ENCODE measurements around the gene MTARC1. TPM values are rescaled to one million over a fixed set of nuclear protein-coding genes. Genes with fewer than 3 reads are reported as not detected.

MTARC1 gene
- total RNA-seq, 1 donor from 2014 or later = 18.0 TPM

DNA sequence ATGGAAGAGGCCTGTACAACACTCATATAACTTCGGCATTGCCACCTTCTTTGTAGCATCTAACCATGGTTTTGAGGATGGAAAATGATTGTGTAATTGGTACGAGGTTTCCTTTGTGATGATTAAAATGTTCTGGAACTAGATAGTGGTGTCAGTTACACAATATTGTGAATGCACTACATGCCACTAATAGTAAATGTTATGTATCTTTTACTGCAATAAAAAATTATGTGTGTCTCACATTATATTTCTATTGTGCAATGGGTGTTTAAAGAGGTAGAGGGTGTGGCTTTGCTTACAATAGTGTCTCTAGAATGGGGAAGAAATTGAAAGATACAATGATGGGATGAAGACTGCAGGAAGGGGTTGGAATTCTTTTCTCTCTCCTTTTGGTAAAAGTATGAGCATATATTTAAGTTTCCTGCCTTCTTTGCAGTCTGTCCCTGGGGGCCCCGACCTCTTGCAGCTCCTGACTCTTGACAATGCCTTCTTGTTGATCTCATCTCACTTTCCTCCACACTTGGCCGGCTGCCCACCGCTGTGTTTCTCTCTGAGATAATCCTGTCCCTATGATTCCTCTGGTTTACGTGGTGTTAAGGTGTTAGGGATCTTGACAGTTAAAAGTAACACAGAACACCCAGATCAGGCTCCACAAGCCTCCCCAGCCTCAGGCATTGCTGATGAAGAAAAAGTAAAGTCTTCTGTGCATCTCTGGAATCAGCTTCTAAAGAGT lies 39.3 kb downstream of the MTARC1 start:
- Mint-ChIP-seq H3K36me3 (no peaks in the 10 kb centered on the region), H3K27ac (peak overlapping the region; percentile 4), H3K9me3 (no peaks in the 10 kb centered on the region), H3K4me1 (ENCODE audit: unreplicated experiment) (peaks cover 7% of the 10 kb centered on the region), H3K4me3 (no peak overlapping the region), H3K27me3 (peaks cover 23% of the 10 kb centered on the region)
- DNase-seq (ENCODE audit: extremely low spot score, unreplicated experiment) = no peak
- TF ChIP-seq CTCF (conservative IDR thresholded peaks at IDR 0.05) = no peak

- H3K4me3 Mint-ChIP-seq = no peak overlapping the region
- no peaks in the 10 kb centered on the region for H3K36me3 Mint-ChIP-seq
- peaks cover 7% of the 10 kb centered on the region for H3K4me1 Mint-ChIP-seq (ENCODE audit: unreplicated experiment)
- no peak for TF ChIP-seq CTCF (conservative IDR thresholded peaks at IDR 0.05)
- H3K27ac Mint-ChIP-seq = peak overlapping the region; percentile 4
- no peaks in the 10 kb centered on the region for H3K9me3 Mint-ChIP-seq
- H3K27me3 Mint-ChIP-seq = peaks cover 21% of the 10 kb centered on the region
- no peak for DNase-seq (ENCODE audit: extremely low spot score, unreplicated experiment)
Measured at GRCh38 chr1:220826729-220827128, 40.0 kb downstream of the MTARC1 start.

DNA sequence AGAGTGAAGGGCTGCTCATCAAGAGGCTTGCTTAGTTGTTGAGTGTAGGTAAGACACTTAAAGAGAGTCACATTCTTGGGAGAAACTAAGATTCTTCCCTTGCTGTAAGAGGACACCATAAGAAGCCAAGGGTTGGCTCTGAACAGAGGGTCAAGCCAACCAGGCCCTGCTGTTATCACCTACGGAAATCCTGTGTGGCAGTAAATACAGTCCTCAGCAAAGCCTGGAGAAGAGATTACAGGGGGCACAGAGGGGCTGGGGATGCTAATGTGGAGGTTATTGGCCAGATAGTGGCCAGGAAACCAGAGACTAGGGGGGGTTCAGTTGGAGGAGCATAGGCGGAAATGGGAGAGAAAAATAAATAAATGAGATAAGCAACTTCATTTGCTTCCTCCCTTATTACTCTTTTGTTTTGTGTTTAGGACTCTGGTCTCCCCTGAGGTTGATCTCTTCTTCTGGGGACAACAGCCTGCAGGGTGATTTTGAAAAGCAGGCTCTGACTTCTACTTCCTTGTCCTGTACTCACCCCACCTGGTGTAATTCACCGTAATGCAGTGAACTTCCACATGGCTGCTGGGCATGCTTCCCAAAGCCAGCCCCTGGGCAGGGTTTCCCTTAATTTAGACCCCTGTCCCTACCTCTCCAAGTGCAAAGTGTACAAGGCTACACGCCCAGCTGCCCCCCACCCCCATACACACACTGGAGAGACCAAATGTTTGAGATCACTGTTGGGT lies 40.9 kb downstream of the MTARC1 start:
- no peak for DNase-seq (ENCODE audit: extremely low spot score, unreplicated experiment)
- no peaks in the 10 kb centered on the region for H3K36me3 Mint-ChIP-seq
- H3K27ac Mint-ChIP-seq = no peak overlapping the region
- H3K4me3 Mint-ChIP-seq = no peak overlapping the region
- H3K9me3 Mint-ChIP-seq = no peaks in the 10 kb centered on the region
- H3K27me3 Mint-ChIP-seq = peaks cover 15% of the 10 kb centered on the region
- peaks cover 7% of the 10 kb centered on the region for H3K4me1 Mint-ChIP-seq (ENCODE audit: unreplicated experiment)
- no peak for TF ChIP-seq CTCF (conservative IDR thresholded peaks at IDR 0.05)

- TF ChIP-seq CTCF (conservative IDR thresholded peaks at IDR 0.05) = no peak
- Mint-ChIP-seq H3K4me3 (no peak overlapping the region), H3K9me3 (no peaks in the 10 kb centered on the region)
Measured at GRCh38 chr1:220828179-220828490, 41.4 kb downstream of the MTARC1 start.

GRCh38 chr1:220828950-220829586 lies 42.4 kb downstream of the MTARC1 start:
- peaks cover 18% of the 10 kb centered on the region for H3K4me1 Mint-ChIP-seq (ENCODE audit: unreplicated experiment)
- H3K36me3 Mint-ChIP-seq = no peaks in the 10 kb centered on the region
- H3K27ac Mint-ChIP-seq = no peak overlapping the region
- TF ChIP-seq CTCF (conservative IDR thresholded peaks at IDR 0.05) = no peak
- DNase-seq (ENCODE audit: extremely low spot score, unreplicated experiment) = no peak
- peaks cover 8% of the 10 kb centered on the region for H3K27me3 Mint-ChIP-seq
- no peak overlapping the region for H3K4me3 Mint-ChIP-seq
- no peaks in the 10 kb centered on the region for H3K9me3 Mint-ChIP-seq

More at GRCh38 chr1:220828179-220828490, 41.4 kb downstream of the MTARC1 start:
- Mint-ChIP-seq H3K36me3 (no peaks in the 10 kb centered on the region), H3K27me3 (peaks cover 14% of the 10 kb centered on the region), H3K4me1 (ENCODE audit: unreplicated experiment) (peaks cover 10% of the 10 kb centered on the region), H3K27ac (no peak overlapping the region)
- no peak for DNase-seq (ENCODE audit: extremely low spot score, unreplicated experiment)
